ENCODE data around the gene EPX. TPM values are rescaled to one million over a fixed set of nuclear protein-coding genes. Genes with fewer than 3 reads are reported as not detected.

The EPX gene
- total RNA-seq, 1 experiment from 2014 or later: not detected

DNA sequence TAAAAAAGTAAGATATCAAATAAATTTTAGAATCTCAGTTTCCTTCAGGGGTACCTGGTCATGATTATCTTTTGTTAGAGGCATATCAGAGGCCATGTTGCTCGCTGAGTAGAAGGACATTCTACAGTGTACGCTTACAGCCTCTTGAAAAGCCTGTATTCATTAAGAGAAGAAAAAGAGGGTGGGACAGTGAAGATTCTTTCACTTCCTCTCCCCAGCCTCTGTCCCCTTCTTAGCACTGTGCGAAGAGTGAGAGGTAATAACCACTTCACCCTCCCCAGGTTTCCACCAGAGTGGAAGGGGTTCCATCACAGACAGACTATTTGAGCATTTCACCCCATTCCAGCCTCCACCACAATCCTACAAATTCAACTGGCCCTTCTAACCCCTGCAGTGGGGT, 41.0 kb downstream of the EPX start:
- ChIA-PET RAD21 (ENCODE audit: low non-redundant PET in 1 of 2, low total read pairs in 2 of 2, uncharacterized antibody in 2 of 2, unreplicated experiment in 2 of 2) (no interaction called here), POLR2A (no interaction called here), CTCF (no interaction called here)
- Histone ChIP-seq H3K9me2 (ENCODE audit: insufficient read depth) (no peaks in the 10 kb centered on the region), H3K4me3 (replicated peaks in 1 of 2; ENCODE audit: low read depth in 1 of 2, low read length in 2 of 2) (no peak overlapping the region), H3K36me3 (ENCODE audit: control insufficient read depth in 1 of 2, insufficient read depth in 2 of 2, low read length in 2 of 2) (no peaks in the 10 kb centered on the region), H3K4me2 (ENCODE audit: low read length) (no peak overlapping the region), H3K9me3 (ENCODE audit: control insufficient read depth in 1 of 2, insufficient read depth in 1 of 2, low read depth in 1 of 2, low read length in 2 of 2) (no peaks in the 10 kb centered on the region), H4K20me1 (ENCODE audit: insufficient read depth) (no peaks in the 10 kb centered on the region), H3K79me2 (ENCODE audit: insufficient read depth, low read length) (no peaks in the 10 kb centered on the region), H3K4me1 (ENCODE audit: control insufficient read depth in 1 of 2, insufficient read depth in 2 of 2, low read length in 2 of 2) (peaks cover 0 to 6% of the 10 kb centered on the region in 2 experiments; a peak in 1 of 4 replicates), H3K27me3 (ENCODE audit: insufficient read depth, low read length) (peaks cover 45% of the 10 kb centered on the region), H3K9ac (ENCODE audit: low read length) (no peak overlapping the region), H2AFZ (ENCODE audit: low read depth, low read length, poor library complexity, severe bottlenecking) (no peak overlapping the region), H3K27ac (ENCODE audit: low read depth, low read length) (no peak overlapping the region)
- ATAC-seq (no peak), DNase-seq (ENCODE audit: low read depth, low spot score) (no peak)
- TF ChIP-seq SRF (IDR thresholded peaks at IDR 0.05; ENCODE audit: low read depth): no peak
- TF ChIP-seq, protein P1, sequence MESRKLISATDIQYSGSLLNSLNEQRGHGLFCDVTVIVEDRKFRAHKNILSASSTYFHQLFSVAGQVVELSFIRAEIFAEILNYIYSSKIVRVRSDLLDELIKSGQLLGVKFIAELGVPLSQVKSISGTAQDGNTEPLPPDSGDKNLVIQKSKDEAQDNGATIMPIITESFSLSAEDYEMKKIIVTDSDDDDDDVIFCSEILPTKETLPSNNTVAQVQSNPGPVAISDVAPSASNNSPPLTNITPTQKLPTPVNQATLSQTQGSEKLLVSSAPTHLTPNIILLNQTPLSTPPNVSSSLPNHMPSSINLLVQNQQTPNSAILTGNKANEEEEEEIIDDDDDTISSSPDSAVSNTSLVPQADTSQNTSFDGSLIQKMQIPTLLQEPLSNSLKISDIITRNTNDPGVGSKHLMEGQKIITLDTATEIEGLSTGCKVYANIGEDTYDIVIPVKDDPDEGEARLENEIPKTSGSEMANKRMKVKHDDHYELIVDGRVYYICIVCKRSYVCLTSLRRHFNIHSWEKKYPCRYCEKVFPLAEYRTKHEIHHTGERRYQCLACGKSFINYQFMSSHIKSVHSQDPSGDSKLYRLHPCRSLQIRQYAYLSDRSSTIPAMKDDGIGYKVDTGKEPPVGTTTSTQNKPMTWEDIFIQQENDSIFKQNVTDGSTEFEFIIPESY (IDR thresholded peaks at IDR 0.05; ENCODE audit: extremely low read depth, insufficient replicate concordance, low read length): no peak
- no peak for TF ChIP-seq JUND (IDR thresholded peaks at IDR 0.05)
- TF ChIP-seq ZFX (IDR thresholded peaks at IDR 0.05): no peak
- TF ChIP-seq, protein P2, sequence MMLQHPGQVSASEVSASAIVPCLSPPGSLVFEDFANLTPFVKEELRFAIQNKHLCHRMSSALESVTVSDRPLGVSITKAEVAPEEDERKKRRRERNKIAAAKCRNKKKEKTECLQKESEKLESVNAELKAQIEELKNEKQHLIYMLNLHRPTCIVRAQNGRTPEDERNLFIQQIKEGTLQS (IDR thresholded peaks at IDR 0.05): no peak
- TF ChIP-seq EGR1 (IDR thresholded peaks at IDR 0.05; ENCODE audit: low read depth): no peak
- TF ChIP-seq CEBPB (IDR thresholded peaks at IDR 0.05; ENCODE audit: low read depth): no peak
- no peak for TF ChIP-seq SP1 (IDR thresholded peaks at IDR 0.05; ENCODE audit: low read depth)
- TF ChIP-seq, protein P3, sequence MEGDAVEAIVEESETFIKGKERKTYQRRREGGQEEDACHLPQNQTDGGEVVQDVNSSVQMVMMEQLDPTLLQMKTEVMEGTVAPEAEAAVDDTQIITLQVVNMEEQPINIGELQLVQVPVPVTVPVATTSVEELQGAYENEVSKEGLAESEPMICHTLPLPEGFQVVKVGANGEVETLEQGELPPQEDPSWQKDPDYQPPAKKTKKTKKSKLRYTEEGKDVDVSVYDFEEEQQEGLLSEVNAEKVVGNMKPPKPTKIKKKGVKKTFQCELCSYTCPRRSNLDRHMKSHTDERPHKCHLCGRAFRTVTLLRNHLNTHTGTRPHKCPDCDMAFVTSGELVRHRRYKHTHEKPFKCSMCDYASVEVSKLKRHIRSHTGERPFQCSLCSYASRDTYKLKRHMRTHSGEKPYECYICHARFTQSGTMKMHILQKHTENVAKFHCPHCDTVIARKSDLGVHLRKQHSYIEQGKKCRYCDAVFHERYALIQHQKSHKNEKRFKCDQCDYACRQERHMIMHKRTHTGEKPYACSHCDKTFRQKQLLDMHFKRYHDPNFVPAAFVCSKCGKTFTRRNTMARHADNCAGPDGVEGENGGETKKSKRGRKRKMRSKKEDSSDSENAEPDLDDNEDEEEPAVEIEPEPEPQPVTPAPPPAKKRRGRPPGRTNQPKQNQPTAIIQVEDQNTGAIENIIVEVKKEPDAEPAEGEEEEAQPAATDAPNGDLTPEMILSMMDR (IDR thresholded peaks at IDR 0.05 in 2 of 3, conservative IDR thresholded peaks at IDR 0.05 in 1 of 3; ENCODE audit: borderline replicate concordance in 1 of 3, insufficient read depth in 1 of 3, low read depth in 2 of 3, low read length in 2 of 3): no peak
- no peak for TF ChIP-seq POLR2AphosphoS5 (IDR thresholded peaks at IDR 0.05; ENCODE audit: low read depth, low read length)
- TF ChIP-seq EZH2phosphoT487 (IDR thresholded peaks at IDR 0.05; ENCODE audit: borderline replicate concordance): no peak
- TF ChIP-seq ZNF274 (IDR thresholded peaks at IDR 0.05; ENCODE audit: low read depth, low read length): no peak
- no peak for TF ChIP-seq POLR2A (IDR thresholded peaks at IDR 0.05; ENCODE audit: borderline replicate concordance, extremely low read depth, insufficient read depth, insufficient read length)
- intact Hi-C loops (cut with micrococcal nuclease): no loop called here
- BruUV-seq (replicated peaks): no TSS peak
